ENCODE measurements around the gene LRRC8D. TPM values are rescaled to one million over a fixed set of nuclear protein-coding genes. Genes with fewer than 3 reads are reported as not detected.
A peak's percentile ranks its signal among the peaks of the same experiment; 100 is the strongest.

The LRRC8D gene
- total and polyA plus RNA-seq, 9 of the 15 experiments (the other 6 are each of a cell fraction or from before 2014, with no cell fraction given): 3.4 to 53.9 (median 15.9) TPM

DNA sequence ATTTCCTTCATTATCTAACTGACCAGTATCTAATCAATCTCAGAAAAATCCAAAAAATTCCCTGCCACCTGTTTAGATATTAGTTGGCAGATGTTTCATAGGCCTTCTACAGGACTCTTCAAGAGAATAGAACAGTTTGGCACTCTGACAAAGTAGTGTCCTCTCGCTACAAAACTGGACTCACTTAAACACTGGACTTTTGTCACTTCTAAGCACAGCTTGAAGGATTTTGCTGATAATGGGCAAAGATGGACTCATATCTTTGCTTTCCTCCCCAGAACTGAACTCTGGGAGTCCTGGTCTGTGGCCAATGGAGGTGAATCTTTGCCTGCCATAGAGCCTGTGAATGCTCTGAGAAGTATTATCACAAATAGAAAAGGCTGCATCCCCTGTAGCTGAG, 115.9 kb downstream of the LRRC8D start:
- in situ Hi-C loops (cut with MboI) (no loop called here), intact Hi-C loops (cut with micrococcal nuclease) (no loop called here)
- no peak overlapping the region for H3K4me2 ChIP-seq (ENCODE audit: insufficient read depth, low read length)
- ATAC-seq (no peak; the same call in 2 of the 3 replicates), DNase-seq (ENCODE audit: extremely low read depth in 1 of 4, low spot score in 3 of 4) (peak in 1 of 4 experiments; percentile 42), FAIRE-seq (peak; percentile 6)
- H3K4me3 ChIP-seq: no peak overlapping the region
- no peaks in the 10 kb centered on the region for H3K27me3 ChIP-seq (ENCODE audit: control insufficient read depth in 2 of 2, insufficient read depth in 2 of 2, low read length in 2 of 2)
- no peak overlapping the region for H3K9ac ChIP-seq (ENCODE audit: insufficient read depth in 1 of 2, low read depth in 2 of 2, low read length in 2 of 2)
- H4K20me1 ChIP-seq (replicated peaks; ENCODE audit: control insufficient read depth, insufficient read depth, low read length): no peaks in the 10 kb centered on the region
- 31% methylated on average over 1 of the region's 1 CpG for WGBS (ENCODE audit: insufficient coverage, low coverage, missing lambda C conversion rate)
- TF ChIP-seq DIDO1 (tag; IDR thresholded peaks at IDR 0.05; ENCODE audit: low read depth) (no peak), LEF1 (IDR thresholded peaks at IDR 0.05) (no peak), L3MBTL2 (IDR thresholded peaks at IDR 0.05) (no peak), SMAD4 (CRISPR knock-in tag; conservative IDR thresholded peaks at IDR 0.05) (no peak), ZNF717 (CRISPR knock-in tag; IDR thresholded peaks at IDR 0.05) (no peak), NFIC (IDR thresholded peaks at IDR 0.05) (0 out of 2 replicates have a peak, but pooled peaks have one; percentile 9), CEBPG (CRISPR knock-in tag; IDR thresholded peaks at IDR 0.05) (no peak), CEBPG (tag; conservative IDR thresholded peaks at IDR 0.05 in 1 of 2, IDR thresholded peaks at IDR 0.05 in 1 of 2) (no peak), CBFA2T2 (conservative IDR thresholded peaks at IDR 0.05) (0 out of 2 replicates have a peak, but pooled peaks have one; percentile 7), RCOR1 (IDR thresholded peaks at IDR 0.05; ENCODE audit: borderline replicate concordance in 1 of 2, low read depth in 2 of 2, low read length in 2 of 2) (no peak), SLC30A9 (CRISPR knock-in tag; IDR thresholded peaks at IDR 0.05) (no peak), GTF2E2 (tag; IDR thresholded peaks at IDR 0.05) (no peak), TEAD1 (CRISPR knock-in tag; IDR thresholded peaks at IDR 0.05) (0 out of 4 replicates have a peak, but pooled peaks of 1 of the 2 experiments have one; percentile 27)
- H3K9me1 ChIP-seq (ENCODE audit: control insufficient read depth, insufficient read depth, low read length): no peaks in the 10 kb centered on the region
- no TSS peak for BruUV-seq (replicated peaks)
- no peak overlapping the region for H2AFZ ChIP-seq (ENCODE audit: low read depth, low read length)
- H3K4me1 ChIP-seq (replicated peaks in 1 of 2; ENCODE audit: control insufficient read depth in 2 of 2, insufficient read depth in 2 of 2, low read length in 2 of 2): peaks cover 4 to 33% of the 10 kb centered on the region in 2 experiments; a peak in 4 of 5 replicates
- H3K9me3 ChIP-seq (replicated peaks; ENCODE audit: control insufficient read depth, insufficient read depth, low read depth, low read length): no peaks in the 10 kb centered on the region
- ChIA-PET POLR2A (interaction anchor here (0.7 to 1.3 kb wide), 4 partner anchors 18 to 128 kb away, joined by 3 to 4 read pairs (median 4); no protein-coding TSS in a partner anchor), CTCF (ENCODE audit: low intra/inter-chr PET ratio) (no interaction called here)
- peaks cover 46% of the 10 kb centered on the region for H3K36me3 ChIP-seq (ENCODE audit: control insufficient read depth, insufficient read depth, low read length)
- no peaks in the 10 kb centered on the region for H3K79me2 ChIP-seq (ENCODE audit: control insufficient read depth, insufficient read depth, low read length)
- peak overlapping the region; percentile 40; the same call in 1 of the 3 replicates for H3K27ac ChIP-seq (ENCODE audit: extremely low read depth, low read depth, low read length)
